ENCODE measurements around the gene BRD4. TPM values are rescaled to one million over a fixed set of nuclear protein-coding genes. Genes with fewer than 3 reads are reported as not detected.

BRD4 gene
- polyA plus RNA-seq, 1 donor (not counting 4 experiments of a cell fraction or from before 2014, with no cell fraction given) = 5.5 TPM

DNA sequence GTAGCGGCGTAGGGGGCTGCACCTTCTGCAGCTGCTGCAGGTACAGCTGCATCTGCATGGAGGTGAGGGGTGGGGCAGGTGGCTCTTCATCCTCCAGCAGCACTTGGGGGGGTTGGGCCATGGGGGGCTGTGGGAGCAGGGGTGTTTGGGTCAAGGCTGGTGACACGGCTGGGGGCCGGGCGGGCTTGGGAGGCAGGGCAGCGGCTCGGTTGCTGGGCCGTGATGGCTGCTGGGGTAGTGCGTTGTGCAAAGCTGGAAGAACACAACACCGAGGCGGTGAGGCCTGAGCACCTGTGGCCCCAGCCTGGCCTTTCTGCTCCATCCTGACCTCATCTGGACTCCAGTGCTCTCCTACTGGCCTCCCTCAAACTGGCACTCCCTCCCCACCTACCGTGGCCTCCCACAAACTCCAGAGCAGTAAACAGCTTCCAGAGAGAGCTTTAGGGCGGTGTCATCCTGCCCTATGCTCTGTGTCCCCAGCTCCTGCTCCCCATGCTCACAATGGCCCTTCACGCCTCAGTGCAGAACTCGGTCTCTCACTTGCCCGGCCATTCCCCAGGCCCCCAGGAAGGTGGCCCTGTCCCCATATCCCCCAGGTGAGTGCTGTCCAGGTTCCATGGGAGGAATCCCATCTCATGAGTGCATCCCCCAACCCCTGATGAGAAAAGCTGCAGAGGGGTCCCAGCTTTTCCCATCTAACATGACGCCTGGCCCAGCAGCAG is 88.9 kb downstream of the BRD4 start:
- Histone ChIP-seq H4K20me1 (ENCODE audit: control insufficient read depth, extremely low read depth, insufficient read depth, low read length) (peaks cover 9% of the 10 kb centered on the region), H3K27ac (ENCODE audit: control insufficient read depth, insufficient read depth, low read length) (no peak overlapping the region), H3K9me3 (ENCODE audit: control insufficient read depth, low read depth, low read length) (no peaks in the 10 kb centered on the region), H3K4me2 (ENCODE audit: control insufficient read depth, extremely low read depth, insufficient read depth, low read depth, low read length) (no peak overlapping the region), H3K36me3 (ENCODE audit: control insufficient read depth in 2 of 2, extremely low read depth in 1 of 2, insufficient read depth in 2 of 2, low read length in 2 of 2) (peaks cover 60 to 65% of the 10 kb centered on the region in 2 experiments), H3K4me3 (ENCODE audit: control insufficient read depth in 2 of 3, extremely low read depth in 1 of 3, insufficient read depth in 2 of 3, low read depth in 1 of 3, low read length in 3 of 3) (no peak overlapping the region), H3K9me1 (ENCODE audit: control insufficient read depth, extremely low read depth, insufficient read depth, low read length) (no peaks in the 10 kb centered on the region), H3K79me2 (ENCODE audit: control insufficient read depth, insufficient read depth, low read length) (peaks cover 3% of the 10 kb centered on the region), H3K9ac (ENCODE audit: control insufficient read depth, extremely low read depth, insufficient read depth, low read length) (no peak overlapping the region), H2AFZ (ENCODE audit: control insufficient read depth, low read length) (no peak overlapping the region), H3K4me1 (ENCODE audit: control insufficient read depth, extremely low read depth, insufficient read depth, low read length) (no peaks in the 10 kb centered on the region), H3K27me3 (ENCODE audit: control insufficient read depth, extremely low read depth, insufficient read depth, low read length) (no peaks in the 10 kb centered on the region)
- no peak for TF ChIP-seq CTCF (optimal IDR thresholded peaks at IDR 0.05 in 1 of 3, IDR thresholded peaks at IDR 0.05 in 1 of 3, conservative IDR thresholded peaks at IDR 0.05 in 1 of 3; ENCODE audit: extremely low read depth in 1 of 3, insufficient read depth in 2 of 3, low read length in 3 of 3)
- no peak for TF ChIP-seq EZH2 (IDR thresholded peaks at IDR 0.05; ENCODE audit: low read length)
- DNase-seq (ENCODE audit: low read depth, low spot score) (no peak), FAIRE-seq (no peak)
- dilution Hi-C loops (cut with MboI; ENCODE audit: extremely low pct_ligation_motif_present, low sequenced_read_pairs) = no loop called here

GRCh38 chr19:15241259-15241910 is 91.0 kb downstream of the BRD4 start:
- no peak for FAIRE-seq
- no peaks in the 10 kb centered on the region for H3K9me1 ChIP-seq (ENCODE audit: control insufficient read depth, extremely low read depth, insufficient read depth, low read length)

More at GRCh38 chr19:15241259-15241910, 91.0 kb downstream of the BRD4 start:
- Histone ChIP-seq H4K20me1 (ENCODE audit: control insufficient read depth, extremely low read depth, insufficient read depth, low read length) (peaks cover 2% of the 10 kb centered on the region), H2AFZ (ENCODE audit: control insufficient read depth, low read length) (no peak overlapping the region), H3K9ac (ENCODE audit: control insufficient read depth, extremely low read depth, insufficient read depth, low read length) (no peak overlapping the region), H3K4me1 (ENCODE audit: control insufficient read depth, extremely low read depth, insufficient read depth, low read length) (no peaks in the 10 kb centered on the region), H3K27me3 (ENCODE audit: control insufficient read depth, extremely low read depth, insufficient read depth, low read length) (no peaks in the 10 kb centered on the region), H3K36me3 (ENCODE audit: control insufficient read depth in 2 of 2, extremely low read depth in 1 of 2, insufficient read depth in 2 of 2, low read length in 2 of 2) (peaks cover 54 to 64% of the 10 kb centered on the region in 2 experiments), H3K4me2 (ENCODE audit: control insufficient read depth, extremely low read depth, insufficient read depth, low read depth, low read length) (no peak overlapping the region), H3K4me3 (ENCODE audit: control insufficient read depth in 2 of 3, extremely low read depth in 1 of 3, insufficient read depth in 2 of 3, low read depth in 1 of 3, low read length in 3 of 3) (no peak overlapping the region), H3K79me2 (ENCODE audit: control insufficient read depth, insufficient read depth, low read length) (no peaks in the 10 kb centered on the region), H3K27ac (ENCODE audit: control insufficient read depth, insufficient read depth, low read length) (no peak overlapping the region), H3K9me3 (ENCODE audit: control insufficient read depth, low read depth, low read length) (no peaks in the 10 kb centered on the region)
- no peak for TF ChIP-seq EZH2 (IDR thresholded peaks at IDR 0.05; ENCODE audit: low read length)
- dilution Hi-C loops (cut with MboI; ENCODE audit: extremely low pct_ligation_motif_present, low sequenced_read_pairs) = no loop called here
- DNase-seq (ENCODE audit: low read depth, low spot score) = no peak
